BLaER1 (cell line): ENCODE data around the gene CDC42SE2.

Source experiments
- H3K27ac ChIP-seq: shearing (Covaris generic); formaldehyde crosslinking; 2 replicates; pipeline ENCODE4 v1.8.1; 2022
- H3K27me3 ChIP-seq: shearing (Covaris generic); formaldehyde crosslinking; 2 replicates; pipeline ENCODE4 v1.8.1; 2022
- H3K36me3 ChIP-seq: shearing (Covaris generic); formaldehyde crosslinking; 2 replicates; pipeline ENCODE4 v1.8.1; 2022
- H3K4me1 ChIP-seq: shearing (Covaris generic); formaldehyde crosslinking; 2 replicates; pipeline ENCODE4 v1.8.1; 2022
- H3K4me2 ChIP-seq: shearing (Covaris generic); formaldehyde crosslinking; 2 replicates; pipeline ENCODE4 v1.8.1; 2022
- H3K4me3 ChIP-seq: shearing (Covaris generic); formaldehyde crosslinking; 2 replicates; pipeline ENCODE4 v1.8.1; 2022
- H3K9ac ChIP-seq: shearing (Covaris generic); formaldehyde crosslinking; 2 replicates; pipeline ENCODE4 v1.8.1; 2022
- H3K9me3 ChIP-seq: shearing (Covaris generic); formaldehyde crosslinking; 2 replicates; pipeline ENCODE4 v1.8.1; 2022
- H4K20me1 ChIP-seq: shearing (Covaris generic); formaldehyde crosslinking; 2 replicates; pipeline ENCODE4 v1.8.1; 2022
- Cebpa-rat ChIP-seq: shearing (Covaris generic); IDR thresholded peaks from 2 replicates; pipeline ENCODE4 v1.8.1; 2022

Gene CDC42SE2

DNA sequence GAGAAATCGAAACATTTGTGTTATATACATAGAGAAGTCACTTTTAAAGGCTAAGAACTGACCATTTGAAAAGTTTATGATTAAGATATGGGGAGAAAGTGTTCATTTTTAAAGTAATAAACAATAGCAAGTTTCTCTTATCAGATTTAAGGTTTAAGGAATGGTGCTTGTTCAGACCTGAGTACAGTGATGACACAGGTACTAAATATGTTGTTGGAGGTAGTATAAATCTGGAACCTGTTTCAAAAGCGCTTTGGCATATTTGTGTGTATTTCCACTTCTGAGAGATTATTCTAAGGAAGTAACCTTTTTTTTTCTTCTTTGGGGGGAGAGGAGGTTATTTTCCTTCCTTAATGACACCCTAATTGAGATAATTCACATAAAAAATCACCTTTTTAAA lies 18.4 kb downstream of the CDC42SE2 start:
- Histone ChIP-seq H3K27me3 (no peaks in the 10 kb centered on the region), H3K4me3 (no peak overlapping the region), H3K9ac (no peak overlapping the region), H3K4me2 (no peak overlapping the region), H4K20me1 (peaks cover 97% of the 10 kb centered on the region), H3K36me3 (peaks cover 42% of the 10 kb centered on the region), H3K4me1 (peaks cover 24% of the 10 kb centered on the region), H3K27ac (no peak overlapping the region), H3K9me3 (peaks cover 2% of the 10 kb centered on the region; the same call in 1 of the 2 replicates)
- no peak for TF ChIP-seq Cebpa-rat

DNA sequence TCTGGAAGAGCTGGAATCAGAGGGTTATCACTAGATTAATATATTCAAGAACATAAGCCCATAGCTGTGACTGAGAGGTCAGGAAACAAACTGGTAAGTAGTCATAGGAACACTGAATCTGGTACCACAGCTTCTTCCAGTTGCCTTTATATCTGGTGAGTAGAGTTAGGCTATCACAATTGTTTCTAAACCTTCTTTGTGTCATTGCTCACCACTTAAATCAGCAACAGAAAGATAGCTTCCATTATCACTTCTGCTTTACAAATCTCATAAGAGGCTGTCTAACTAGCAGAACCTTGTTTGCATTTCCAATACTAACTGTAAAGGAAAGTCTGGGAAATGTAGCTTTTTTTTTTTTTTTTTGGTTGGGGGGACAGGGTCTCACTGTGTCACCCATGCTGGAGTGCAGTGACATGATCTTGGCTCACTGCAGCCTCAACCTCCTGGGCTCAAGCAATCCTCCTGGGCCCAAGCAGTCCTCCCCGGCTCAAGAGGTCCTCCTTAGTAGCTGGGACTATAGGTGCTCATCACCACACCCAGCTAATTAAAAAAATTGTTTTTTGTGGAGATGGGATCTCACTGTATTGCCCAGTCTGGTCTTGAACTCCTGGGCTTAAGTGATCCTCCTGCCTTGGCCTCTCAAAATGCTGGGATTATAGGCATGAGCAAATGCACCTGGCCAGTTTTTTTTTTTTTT lies 22.0 kb downstream of the CDC42SE2 start:
- Histone ChIP-seq H3K9ac (no peak overlapping the region), H3K4me2 (no peak overlapping the region)

DNA sequence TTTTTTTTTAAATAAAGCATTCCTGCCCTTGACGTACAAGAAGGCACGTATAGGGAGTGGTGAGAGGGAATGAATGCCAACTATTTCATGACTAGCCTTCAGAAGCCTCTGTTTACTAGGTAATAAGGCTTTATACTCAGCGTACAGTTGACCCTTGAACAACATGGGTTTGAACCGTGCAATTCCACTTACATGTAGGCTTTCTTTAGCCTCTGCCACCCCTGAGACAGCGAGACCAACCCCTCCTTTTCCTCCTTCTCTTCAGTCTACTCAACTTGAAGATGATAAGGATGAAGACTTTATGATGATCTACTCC lies 22.5 kb downstream of the CDC42SE2 start:
- TF ChIP-seq Cebpa-rat: no peak
- Histone ChIP-seq H3K36me3 (peaks cover 75% of the 10 kb centered on the region), H3K4me3 (no peak overlapping the region), H3K4me2 (no peak overlapping the region), H3K9me3 (peaks cover 15% of the 10 kb centered on the region), H3K27ac (no peak overlapping the region), H3K9ac (no peak overlapping the region), H3K4me1 (peaks cover 13% of the 10 kb centered on the region), H4K20me1 (peaks cover 100% of the 10 kb centered on the region), H3K27me3 (no peaks in the 10 kb centered on the region)

More for the DNA sequence above, 22.0 kb downstream of the CDC42SE2 start:
- H3K27ac ChIP-seq: no peak overlapping the region
- H4K20me1 ChIP-seq: peaks cover 100% of the 10 kb centered on the region
- H3K4me1 ChIP-seq: peaks cover 18% of the 10 kb centered on the region
- peaks cover 75% of the 10 kb centered on the region for H3K36me3 ChIP-seq
- TF ChIP-seq Cebpa-rat: no peak
- H3K9me3 ChIP-seq: peaks cover 15% of the 10 kb centered on the region
- no peak overlapping the region for H3K4me3 ChIP-seq
- no peaks in the 10 kb centered on the region for H3K27me3 ChIP-seq

DNA sequence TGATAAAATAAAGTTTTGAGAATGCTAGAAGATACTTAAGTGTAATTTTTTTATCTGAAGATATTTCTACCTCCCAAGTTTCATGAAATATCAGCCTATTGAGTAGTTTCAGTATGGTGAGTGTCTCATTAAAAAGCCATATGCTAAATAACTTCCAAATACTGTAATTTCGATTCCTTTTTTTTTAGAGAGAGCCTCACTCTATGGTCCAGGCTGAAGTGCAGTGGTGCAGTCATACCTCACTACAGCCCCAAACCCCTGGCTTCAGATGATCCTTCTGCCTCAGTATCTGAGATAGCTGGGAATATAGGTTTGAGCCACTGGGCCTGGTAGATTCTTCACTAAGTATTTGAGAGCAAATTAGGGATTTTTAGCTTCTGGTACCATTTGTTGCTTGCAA lies 24.5 kb downstream of the CDC42SE2 start:
- Histone ChIP-seq H3K27ac (no peak overlapping the region), H4K20me1 (peaks cover 97% of the 10 kb centered on the region), H3K4me2 (peak overlapping the region; percentile 1; the same call in 1 of the 2 replicates), H3K36me3 (peaks cover 72% of the 10 kb centered on the region), H3K9ac (no peak overlapping the region), H3K9me3 (peaks cover 16% of the 10 kb centered on the region), H3K4me1 (peaks cover 8% of the 10 kb centered on the region; the same call in 1 of the 2 replicates), H3K27me3 (no peaks in the 10 kb centered on the region), H3K4me3 (no peak overlapping the region)
- no peak for TF ChIP-seq Cebpa-rat

DNA sequence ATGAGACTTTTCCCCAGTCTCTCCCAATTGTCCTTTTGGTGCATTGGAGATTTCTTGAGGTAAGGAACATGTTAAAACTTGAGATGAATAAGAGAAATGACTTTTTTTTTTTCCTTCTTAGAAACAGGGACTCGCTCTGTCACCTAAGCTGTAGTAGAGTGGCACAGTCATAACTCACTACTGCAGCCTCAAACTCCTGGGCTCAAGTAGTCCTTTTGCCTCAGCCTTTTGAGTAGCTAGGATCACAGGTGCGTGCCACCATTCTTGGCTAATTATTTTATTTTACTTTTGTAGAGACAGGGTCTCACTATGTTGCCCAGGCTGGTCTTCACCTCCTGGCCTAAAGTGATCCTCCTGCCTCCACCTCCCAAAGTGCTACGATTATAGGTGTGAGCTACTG lies 25.9 kb downstream of the CDC42SE2 start:
- Histone ChIP-seq H3K36me3 (peaks cover 73% of the 10 kb centered on the region), H3K9me3 (peaks cover 26% of the 10 kb centered on the region), H3K27ac (no peak overlapping the region), H4K20me1 (peaks cover 95% of the 10 kb centered on the region), H3K4me3 (no peak overlapping the region), H3K27me3 (no peaks in the 10 kb centered on the region), H3K4me2 (no peak overlapping the region), H3K4me1 (peaks cover 8% of the 10 kb centered on the region; the same call in 1 of the 2 replicates), H3K9ac (no peak overlapping the region)
- no peak for TF ChIP-seq Cebpa-rat

DNA sequence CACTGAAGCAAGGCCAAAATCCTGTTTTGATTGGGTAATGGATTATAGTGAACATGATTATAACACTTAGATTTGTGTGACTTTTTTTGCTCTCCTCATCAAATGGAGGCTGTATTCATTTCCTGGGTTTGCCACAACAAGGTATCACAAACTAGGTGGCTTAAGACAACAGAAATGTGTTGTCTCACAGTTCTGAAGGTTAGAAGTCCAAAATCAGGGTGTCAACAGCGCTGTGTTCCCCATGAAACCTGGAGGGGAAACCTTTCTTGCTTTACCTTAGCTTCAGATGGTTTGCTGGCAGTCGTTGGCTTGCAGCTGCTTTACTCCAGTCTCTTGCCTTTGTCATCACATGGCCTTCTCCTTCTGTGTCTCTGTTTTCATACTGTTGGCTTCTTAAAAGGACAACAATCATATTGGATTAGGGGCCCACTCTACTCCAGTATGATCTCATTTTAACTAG lies 32.4 kb downstream of the CDC42SE2 start:
- Histone ChIP-seq H3K36me3 (peaks cover 47% of the 10 kb centered on the region), H3K4me2 (no peak overlapping the region), H3K4me1 (no peaks in the 10 kb centered on the region), H3K9ac (no peak overlapping the region), H3K9me3 (peaks cover 46% of the 10 kb centered on the region), H3K27ac (no peak overlapping the region), H4K20me1 (peaks cover 50% of the 10 kb centered on the region; the same call in 1 of the 2 replicates), H3K27me3 (no peaks in the 10 kb centered on the region), H3K4me3 (no peak overlapping the region)
- TF ChIP-seq Cebpa-rat: no peak

DNA sequence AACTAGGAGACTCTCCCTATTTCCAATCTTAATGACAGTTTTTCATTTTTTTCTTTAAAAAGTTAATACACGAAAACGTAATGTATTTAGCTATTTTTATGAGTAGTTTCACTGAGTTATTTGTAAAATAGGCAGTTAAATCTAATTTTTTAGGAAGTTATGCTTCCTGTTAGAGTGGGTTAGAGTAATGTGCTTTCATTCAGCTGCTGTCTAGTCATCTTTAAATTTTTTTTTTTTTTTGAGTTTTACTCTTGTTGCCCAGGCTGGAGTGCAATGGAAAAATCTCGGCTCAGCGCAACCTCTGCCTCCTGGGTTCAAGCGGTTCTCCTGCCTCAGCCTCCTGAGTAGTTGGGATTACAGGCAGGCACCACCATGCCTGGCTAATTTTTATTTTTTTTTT lies 34.0 kb downstream of the CDC42SE2 start:
- peaks cover 58% of the 10 kb centered on the region for H3K9me3 ChIP-seq

DNA sequence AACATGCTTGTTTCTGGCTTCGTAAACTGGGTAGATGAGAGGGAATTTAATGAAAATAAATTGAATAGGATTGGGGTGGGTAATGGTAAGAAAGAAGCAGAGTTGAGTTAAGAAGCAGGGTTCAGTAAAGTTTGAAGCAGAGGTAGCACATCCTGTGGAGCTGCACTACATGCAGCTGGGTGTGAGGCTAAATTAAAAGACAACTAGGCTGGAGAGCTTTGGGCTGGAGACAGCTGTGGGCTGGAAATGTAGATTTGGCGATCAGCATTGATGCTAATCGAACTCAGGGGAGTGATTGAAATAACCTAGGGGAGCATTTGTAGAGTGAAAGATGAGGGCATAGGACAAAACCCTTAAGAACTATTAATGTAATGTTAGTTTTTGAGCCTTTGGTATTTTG lies 35.6 kb downstream of the CDC42SE2 start:
- Histone ChIP-seq H3K27me3 (no peaks in the 10 kb centered on the region), H3K4me1 (no peaks in the 10 kb centered on the region), H4K20me1 (peaks cover 50% of the 10 kb centered on the region), H3K4me3 (no peak overlapping the region), H3K36me3 (peaks cover 49% of the 10 kb centered on the region), H3K9ac (no peak overlapping the region), H3K9me3 (peaks cover 59% of the 10 kb centered on the region), H3K27ac (no peak overlapping the region), H3K4me2 (no peak overlapping the region)
- no peak for TF ChIP-seq Cebpa-rat

More for the DNA sequence above, 34.0 kb downstream of the CDC42SE2 start:
- H3K27ac ChIP-seq: no peak overlapping the region
- TF ChIP-seq Cebpa-rat: no peak
- H3K36me3 ChIP-seq: peaks cover 53% of the 10 kb centered on the region
- no peak overlapping the region for H3K4me3 ChIP-seq
- peaks cover 49% of the 10 kb centered on the region; the same call in 1 of the 2 replicates for H4K20me1 ChIP-seq
- H3K4me2 ChIP-seq: no peak overlapping the region
- no peak overlapping the region for H3K9ac ChIP-seq
- no peaks in the 10 kb centered on the region for H3K27me3 ChIP-seq
- no peaks in the 10 kb centered on the region for H3K4me1 ChIP-seq

DNA sequence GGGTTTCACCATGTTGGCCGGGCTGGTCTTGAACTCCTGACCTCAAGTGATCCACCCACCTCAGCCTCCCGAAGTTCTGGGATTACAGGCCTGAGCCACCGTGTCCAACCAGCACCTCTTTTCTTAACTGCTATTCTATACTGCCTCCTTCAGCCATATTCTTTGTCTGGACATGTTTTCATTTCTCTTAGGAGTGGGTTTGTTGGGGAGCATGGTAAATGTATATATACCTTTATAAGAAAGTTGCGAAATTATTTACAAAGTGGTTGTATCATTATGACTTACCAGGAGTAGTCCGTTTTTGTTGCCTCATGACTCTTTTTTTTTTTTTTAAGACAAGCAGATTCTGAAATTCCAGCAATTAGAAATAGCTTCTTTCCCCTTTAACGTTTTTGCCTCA lies 38.7 kb downstream of the CDC42SE2 start:
- H3K27ac ChIP-seq: no peak overlapping the region
- no peaks in the 10 kb centered on the region for H3K27me3 ChIP-seq
- H3K4me1 ChIP-seq: no peaks in the 10 kb centered on the region
- H3K36me3 ChIP-seq: peaks cover 38% of the 10 kb centered on the region
- H3K9ac ChIP-seq: no peak overlapping the region
- H3K9me3 ChIP-seq: peaks cover 64% of the 10 kb centered on the region
- no peak overlapping the region for H3K4me3 ChIP-seq
- TF ChIP-seq Cebpa-rat: no peak
- no peak overlapping the region for H3K4me2 ChIP-seq
- peaks cover 46% of the 10 kb centered on the region for H4K20me1 ChIP-seq

DNA sequence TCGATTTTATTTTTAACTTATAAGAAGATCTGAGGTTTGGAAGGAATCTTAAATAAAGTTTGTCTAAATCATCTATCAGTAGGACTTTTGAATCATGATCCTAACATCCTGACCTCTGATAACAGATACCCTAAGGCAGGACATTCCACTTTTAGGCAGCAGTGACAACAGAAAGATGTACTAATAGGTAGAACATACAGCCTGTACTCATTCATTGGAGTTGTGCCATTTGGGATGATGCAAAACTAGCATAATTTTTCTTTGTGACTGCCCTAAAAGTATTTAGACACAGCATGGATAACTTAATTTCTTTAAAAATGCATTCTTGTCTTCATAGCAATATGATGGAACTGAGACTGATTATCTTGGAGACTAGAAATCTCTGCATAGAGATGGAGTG lies 39.7 kb downstream of the CDC42SE2 start:
- Histone ChIP-seq H3K4me3 (no peak overlapping the region), H3K4me1 (no peaks in the 10 kb centered on the region), H3K36me3 (peaks cover 31% of the 10 kb centered on the region), H3K27ac (no peak overlapping the region), H4K20me1 (peaks cover 46% of the 10 kb centered on the region), H3K9ac (no peak overlapping the region), H3K4me2 (no peak overlapping the region), H3K27me3 (no peaks in the 10 kb centered on the region), H3K9me3 (peaks cover 62% of the 10 kb centered on the region)
- no peak for TF ChIP-seq Cebpa-rat

DNA sequence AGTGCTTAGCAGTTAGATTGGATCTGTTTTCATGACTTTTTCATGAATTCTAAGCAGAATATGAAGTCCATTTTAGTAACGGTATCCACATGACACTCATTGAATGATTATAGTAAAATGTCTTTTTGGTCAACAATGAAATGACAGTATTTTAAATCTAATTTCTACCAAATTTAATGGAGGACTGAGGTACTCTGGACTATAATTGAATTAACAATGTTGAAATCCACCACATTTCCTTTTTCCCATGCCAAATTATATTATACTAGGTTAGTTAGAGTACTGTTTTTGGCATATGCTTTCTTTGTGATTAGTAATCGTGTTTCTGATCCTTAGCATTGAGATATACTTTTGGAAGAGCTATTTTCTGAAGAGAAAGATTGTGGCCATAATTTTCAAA lies 40.6 kb downstream of the CDC42SE2 start:
- Histone ChIP-seq H3K27me3 (no peaks in the 10 kb centered on the region), H3K9me3 (peaks cover 53% of the 10 kb centered on the region), H3K4me2 (no peak overlapping the region), H3K27ac (no peak overlapping the region), H3K4me1 (no peaks in the 10 kb centered on the region), H4K20me1 (peaks cover 43% of the 10 kb centered on the region), H3K36me3 (peaks cover 23% of the 10 kb centered on the region), H3K9ac (no peak overlapping the region), H3K4me3 (no peak overlapping the region)
- no peak for TF ChIP-seq Cebpa-rat
